GM20000 (cell line): ENCODE data around the gene GRPEL1.
"Not testable (repeated sequence)": the region's sequence is repeated elsewhere in the genome, so short reads cannot be mapped to it uniquely, and the experiment has no call there.

Source experiments
- DNase-seq: peaks from one replicate; pipeline ENCODE4 v3.0.0; 2012; ENCODE audit warnings: low spot score
- CTCF ChIP-seq: IDR thresholded peaks from 2 replicates; pipeline ENCODE4 v1.5.1; 2012; ENCODE audit warnings: mild to moderate bottlenecking, control low read depth; ENCODE audit errors: extremely low read depth, missing control alignments

Gene GRPEL1

DNA sequence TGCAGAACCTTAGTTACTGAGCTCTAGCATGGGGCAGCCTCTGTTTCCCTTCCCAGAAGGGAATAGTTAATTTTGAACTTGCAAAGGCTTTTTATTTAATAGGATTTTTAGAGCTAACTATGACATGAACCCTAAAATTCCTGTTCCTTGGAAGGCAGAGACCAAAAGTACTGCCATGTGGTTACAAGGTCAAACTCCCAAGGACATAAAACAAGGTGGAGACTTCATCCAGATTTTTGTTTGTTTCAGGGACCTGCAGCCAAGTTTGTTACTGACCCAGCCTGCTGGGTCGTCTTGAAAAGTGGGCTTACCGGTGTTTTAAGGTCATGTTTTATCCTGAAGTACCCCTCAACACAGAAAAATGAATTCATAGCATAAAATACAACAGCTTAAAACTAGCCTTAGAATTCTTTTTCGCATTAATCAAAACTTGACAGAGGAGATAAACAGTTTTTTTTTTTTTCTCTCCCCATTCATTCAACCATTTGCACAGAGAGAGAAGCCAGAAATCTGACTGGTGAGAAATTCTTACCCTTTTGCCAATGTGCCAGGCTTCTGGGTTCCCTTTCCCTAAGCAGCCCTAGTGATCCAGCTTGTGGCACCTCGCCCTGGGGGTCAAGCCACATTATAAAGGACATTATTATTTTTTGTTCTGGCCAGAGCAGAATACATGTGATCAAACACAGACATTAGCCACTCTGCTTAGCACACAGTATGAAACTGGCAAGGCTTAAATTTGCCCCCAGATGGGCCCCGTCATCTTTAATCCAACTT is 21.5 kb upstream of the GRPEL1 start:
- TF ChIP-seq CTCF: no peak
- DNase-seq: no peak

GRCh38 chr4:7087036-7087435 is 19.2 kb upstream of the GRPEL1 start:
- no peak for DNase-seq
- no peak for TF ChIP-seq CTCF

DNA sequence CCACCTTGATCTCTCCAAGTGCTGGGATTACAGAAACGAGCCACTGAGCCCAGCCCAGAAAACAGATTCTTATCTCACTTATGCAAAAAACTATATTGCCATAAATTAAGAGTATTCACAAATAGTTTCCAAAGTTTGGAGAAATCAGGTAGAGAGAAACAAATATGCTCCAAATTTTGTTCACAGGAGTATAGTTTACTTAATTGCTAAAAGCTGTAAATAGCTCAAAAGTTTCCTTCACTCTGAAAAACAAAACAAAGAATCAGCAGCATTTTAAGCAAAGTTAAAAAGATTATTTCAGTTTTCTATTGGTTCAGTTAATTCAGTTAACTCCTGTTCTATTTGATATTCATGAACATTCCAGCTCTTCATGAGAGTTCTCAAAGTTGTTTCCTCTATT is 18.5 kb upstream of the GRPEL1 start:
- TF ChIP-seq CTCF: no peak
- DNase-seq: no peak

- DNase-seq: not testable (repeated sequence)
These were observed 16.7 kb upstream of the GRPEL1 start for GRCh38 chr4:7084564-7084961.

DNA sequence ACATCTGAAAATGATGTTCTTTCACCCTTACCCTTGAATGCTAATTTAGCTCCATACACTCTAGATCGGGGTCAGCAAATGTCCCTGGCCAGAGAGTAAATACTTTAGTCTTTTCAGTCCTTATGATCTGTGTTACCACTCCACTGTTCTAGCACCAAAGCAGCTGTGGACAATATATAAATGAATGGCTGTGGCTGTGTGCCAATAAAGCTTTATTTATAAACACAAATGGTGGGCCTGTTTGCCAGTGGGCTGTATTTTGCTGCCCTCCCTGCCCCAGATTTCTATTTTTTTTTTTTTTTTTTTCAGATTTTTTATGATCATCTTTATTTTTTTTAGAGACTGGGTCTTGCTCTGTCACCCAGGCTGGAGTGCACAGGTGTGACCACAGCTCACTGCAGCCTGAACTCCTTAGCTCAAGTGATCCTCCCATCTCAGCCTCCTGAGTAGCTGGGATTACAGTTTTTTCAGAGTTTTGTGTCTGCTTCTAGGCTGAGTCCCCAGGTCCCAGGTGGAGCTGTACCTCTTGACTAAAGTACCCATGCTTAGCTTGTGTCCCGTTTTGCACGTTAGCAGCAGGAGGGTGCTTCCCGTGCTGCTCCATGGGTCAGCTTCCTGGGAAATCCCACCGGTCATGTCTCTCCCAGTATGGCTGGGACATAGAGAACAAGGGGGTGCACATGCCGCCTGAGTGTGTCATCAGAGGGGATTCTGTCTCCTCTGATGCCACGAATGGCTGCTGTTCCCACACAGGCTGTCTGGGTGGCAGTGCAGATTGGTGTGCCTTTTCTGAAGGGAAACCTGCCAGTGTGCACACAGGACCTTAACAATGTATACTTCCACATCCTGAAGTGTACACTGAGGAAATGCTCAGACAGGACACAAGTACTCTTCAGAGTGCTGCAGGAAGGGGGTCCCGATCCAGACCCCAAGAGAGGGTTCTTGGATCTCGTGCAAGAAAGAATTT is 16.0 kb upstream of the GRPEL1 start:
- no peak for TF ChIP-seq CTCF
- no peak for DNase-seq

DNA sequence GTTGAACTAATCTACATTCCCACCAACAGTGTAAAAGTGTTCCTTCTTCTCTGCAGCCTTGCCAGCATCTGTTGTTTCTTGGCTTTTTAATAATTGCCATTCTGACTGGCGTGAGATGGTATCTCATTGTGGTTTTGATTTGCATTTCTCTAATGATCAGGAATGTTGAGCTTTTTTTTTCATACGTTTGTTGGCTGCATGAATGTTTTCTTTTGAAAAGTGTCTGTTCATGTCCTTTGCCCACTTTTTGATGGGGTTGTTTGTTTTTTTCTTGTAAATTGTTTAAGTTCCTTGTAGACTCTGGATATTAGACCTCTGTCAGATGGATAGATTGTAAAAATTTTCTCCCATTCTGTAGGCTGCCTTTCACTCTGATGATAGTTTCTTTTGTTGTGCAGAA is 12.0 kb upstream of the GRPEL1 start:
- not testable (repeated sequence) for DNase-seq

DNA sequence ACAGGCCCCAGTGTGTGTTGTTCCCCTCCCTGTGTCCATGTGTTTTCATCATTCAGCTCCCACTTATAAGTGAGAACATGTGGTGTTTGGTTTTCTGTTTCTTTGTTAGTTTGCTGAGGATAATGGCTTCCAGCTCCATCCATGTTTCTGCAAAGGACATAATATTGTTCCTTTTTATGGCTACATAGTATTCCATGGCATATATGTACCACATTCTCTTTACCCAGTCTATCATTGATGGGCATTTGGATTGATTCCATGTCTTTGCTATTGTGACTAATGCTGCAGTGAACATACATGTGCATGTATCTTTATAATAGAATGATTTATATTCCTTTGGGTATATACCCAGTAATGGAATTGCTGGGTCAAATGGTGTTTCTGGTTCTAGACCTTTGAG is 11.6 kb upstream of the GRPEL1 start:
- not testable (repeated sequence) for DNase-seq

DNA sequence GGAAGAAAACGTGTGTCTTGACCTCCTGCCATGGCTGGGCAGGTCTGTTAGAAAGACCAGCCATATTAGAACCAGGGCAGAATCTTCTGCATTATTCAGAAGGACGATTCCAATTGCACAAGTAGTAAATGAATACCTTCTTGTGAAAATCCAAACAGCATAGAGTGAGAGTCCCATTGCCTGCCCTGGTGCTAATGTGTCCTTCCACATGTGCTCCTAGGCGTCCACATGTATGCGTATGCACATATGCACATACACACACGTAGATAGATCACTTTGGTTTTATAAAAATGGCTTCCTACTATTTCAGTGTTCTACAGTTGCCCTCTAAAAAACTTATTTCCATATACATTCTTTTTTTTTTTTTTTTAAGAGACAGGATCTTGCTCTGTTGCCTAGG is 10.2 kb upstream of the GRPEL1 start:
- TF ChIP-seq CTCF: no peak
- DNase-seq: no peak

GRCh38 chr4:7077371-7077770 is 9.5 kb upstream of the GRPEL1 start:
- no peak for TF ChIP-seq CTCF
- no peak for DNase-seq
